ENCODE measurements around the gene MORN1. TPM values are rescaled to one million over a fixed set of nuclear protein-coding genes. Genes with fewer than 3 reads are reported as not detected.

Gene MORN1
- total and polyA plus RNA-seq, 9 of the 15 experiments (the other 6 are each of a cell fraction or from before 2014, with no cell fraction given): 0.24 to 9.3 (median 4.2) TPM

DNA sequence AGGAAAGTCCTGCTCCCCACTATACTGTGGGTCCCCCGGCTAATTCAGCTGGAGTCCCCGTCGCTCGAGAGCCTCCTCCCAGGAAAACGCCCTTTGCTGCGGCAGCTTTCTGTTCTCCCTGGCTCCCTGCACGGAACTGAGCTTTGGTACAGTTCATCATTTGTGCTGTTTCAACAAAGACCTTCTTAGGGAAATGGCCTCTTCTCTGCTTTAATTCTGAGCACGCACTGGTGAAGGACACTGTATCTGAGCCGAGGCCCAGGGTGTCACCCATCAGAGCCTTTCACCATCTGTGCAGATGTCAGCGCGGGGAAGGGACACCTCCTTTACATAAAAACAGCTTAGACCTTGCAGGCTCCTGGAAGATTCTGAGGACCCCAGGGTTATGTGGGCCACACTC lies 34.5 kb upstream of the MORN1 start:
- H4K20me1 ChIP-seq (replicated peaks; ENCODE audit: control insufficient read depth, insufficient read depth, low read length): no peaks in the 10 kb centered on the region
- no peak overlapping the region for H3K9ac ChIP-seq (ENCODE audit: insufficient read depth in 1 of 2, low read depth in 2 of 2, low read length in 2 of 2)
- no peaks in the 10 kb centered on the region for H3K9me1 ChIP-seq (ENCODE audit: control insufficient read depth, insufficient read depth, low read length)
- 0 out of 2 replicates have a peak, but pooled peaks cover 5% of the 10 kb centered on the region for H3K9me3 ChIP-seq (replicated peaks; ENCODE audit: control insufficient read depth, insufficient read depth, low read depth, low read length)
- H3K36me3 ChIP-seq (ENCODE audit: control insufficient read depth, insufficient read depth, low read length): no peaks in the 10 kb centered on the region
- ChIA-PET POLR2A (no interaction called here), CTCF (ENCODE audit: low intra/inter-chr PET ratio) (no interaction called here)
- ATAC-seq (peak; percentile 20), DNase-seq (ENCODE audit: extremely low read depth in 1 of 4, low spot score in 3 of 4) (no peak), FAIRE-seq (no peak)
- H3K79me2 ChIP-seq (ENCODE audit: control insufficient read depth, insufficient read depth, low read length): no peaks in the 10 kb centered on the region
- no TSS peak for BruUV-seq (replicated peaks)
- H3K27me3 ChIP-seq (ENCODE audit: control insufficient read depth in 2 of 2, insufficient read depth in 2 of 2, low read length in 2 of 2): peaks cover 30 to 60% of the 10 kb centered on the region in 2 experiments; a peak in 4 of 5 replicates
- no peak overlapping the region for H3K4me2 ChIP-seq (ENCODE audit: insufficient read depth, low read length)
- no peak overlapping the region for H2AFZ ChIP-seq (ENCODE audit: low read depth, low read length)
- TF ChIP-seq ESRRA (IDR thresholded peaks at IDR 0.05; ENCODE audit: borderline replicate concordance, low read depth) (no peak), ARNT (IDR thresholded peaks at IDR 0.05) (no peak), HEY1 (CRISPR knock-in tag; IDR thresholded peaks at IDR 0.05; ENCODE audit: borderline replicate concordance) (no peak), DIDO1 (tag; IDR thresholded peaks at IDR 0.05; ENCODE audit: low read depth) (no peak), ARID1B (IDR thresholded peaks at IDR 0.05) (no peak), FOXA3 (CRISPR knock-in tag; conservative IDR thresholded peaks at IDR 0.05 in 1 of 2, IDR thresholded peaks at IDR 0.05 in 1 of 2) (no peak)
- TF ChIP-seq, protein P1, sequence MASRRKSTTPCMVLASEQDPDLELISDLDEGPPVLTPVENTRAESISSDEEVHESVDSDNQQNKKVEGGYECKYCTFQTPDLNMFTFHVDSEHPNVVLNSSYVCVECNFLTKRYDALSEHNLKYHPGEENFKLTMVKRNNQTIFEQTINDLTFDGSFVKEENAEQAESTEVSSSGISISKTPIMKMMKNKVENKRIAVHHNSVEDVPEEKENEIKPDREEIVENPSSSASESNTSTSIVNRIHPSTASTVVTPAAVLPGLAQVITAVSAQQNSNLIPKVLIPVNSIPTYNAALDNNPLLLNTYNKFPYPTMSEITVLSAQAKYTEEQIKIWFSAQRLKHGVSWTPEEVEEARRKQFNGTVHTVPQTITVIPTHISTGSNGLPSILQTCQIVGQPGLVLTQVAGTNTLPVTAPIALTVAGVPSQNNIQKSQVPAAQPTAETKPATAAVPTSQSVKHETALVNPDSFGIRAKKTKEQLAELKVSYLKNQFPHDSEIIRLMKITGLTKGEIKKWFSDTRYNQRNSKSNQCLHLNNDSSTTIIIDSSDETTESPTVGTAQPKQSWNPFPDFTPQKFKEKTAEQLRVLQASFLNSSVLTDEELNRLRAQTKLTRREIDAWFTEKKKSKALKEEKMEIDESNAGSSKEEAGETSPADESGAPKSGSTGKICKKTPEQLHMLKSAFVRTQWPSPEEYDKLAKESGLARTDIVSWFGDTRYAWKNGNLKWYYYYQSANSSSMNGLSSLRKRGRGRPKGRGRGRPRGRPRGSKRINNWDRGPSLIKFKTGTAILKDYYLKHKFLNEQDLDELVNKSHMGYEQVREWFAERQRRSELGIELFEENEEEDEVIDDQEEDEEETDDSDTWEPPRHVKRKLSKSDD (conservative IDR thresholded peaks at IDR 0.05; ENCODE audit: low read length): no peak
- TF ChIP-seq, protein P2, sequence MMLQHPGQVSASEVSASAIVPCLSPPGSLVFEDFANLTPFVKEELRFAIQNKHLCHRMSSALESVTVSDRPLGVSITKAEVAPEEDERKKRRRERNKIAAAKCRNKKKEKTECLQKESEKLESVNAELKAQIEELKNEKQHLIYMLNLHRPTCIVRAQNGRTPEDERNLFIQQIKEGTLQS (IDR thresholded peaks at IDR 0.05): no peak
- TF ChIP-seq, protein P2 (CRISPR knock-in tag; conservative IDR thresholded peaks at IDR 0.05): no peak
- TF ChIP-seq, protein P3, sequence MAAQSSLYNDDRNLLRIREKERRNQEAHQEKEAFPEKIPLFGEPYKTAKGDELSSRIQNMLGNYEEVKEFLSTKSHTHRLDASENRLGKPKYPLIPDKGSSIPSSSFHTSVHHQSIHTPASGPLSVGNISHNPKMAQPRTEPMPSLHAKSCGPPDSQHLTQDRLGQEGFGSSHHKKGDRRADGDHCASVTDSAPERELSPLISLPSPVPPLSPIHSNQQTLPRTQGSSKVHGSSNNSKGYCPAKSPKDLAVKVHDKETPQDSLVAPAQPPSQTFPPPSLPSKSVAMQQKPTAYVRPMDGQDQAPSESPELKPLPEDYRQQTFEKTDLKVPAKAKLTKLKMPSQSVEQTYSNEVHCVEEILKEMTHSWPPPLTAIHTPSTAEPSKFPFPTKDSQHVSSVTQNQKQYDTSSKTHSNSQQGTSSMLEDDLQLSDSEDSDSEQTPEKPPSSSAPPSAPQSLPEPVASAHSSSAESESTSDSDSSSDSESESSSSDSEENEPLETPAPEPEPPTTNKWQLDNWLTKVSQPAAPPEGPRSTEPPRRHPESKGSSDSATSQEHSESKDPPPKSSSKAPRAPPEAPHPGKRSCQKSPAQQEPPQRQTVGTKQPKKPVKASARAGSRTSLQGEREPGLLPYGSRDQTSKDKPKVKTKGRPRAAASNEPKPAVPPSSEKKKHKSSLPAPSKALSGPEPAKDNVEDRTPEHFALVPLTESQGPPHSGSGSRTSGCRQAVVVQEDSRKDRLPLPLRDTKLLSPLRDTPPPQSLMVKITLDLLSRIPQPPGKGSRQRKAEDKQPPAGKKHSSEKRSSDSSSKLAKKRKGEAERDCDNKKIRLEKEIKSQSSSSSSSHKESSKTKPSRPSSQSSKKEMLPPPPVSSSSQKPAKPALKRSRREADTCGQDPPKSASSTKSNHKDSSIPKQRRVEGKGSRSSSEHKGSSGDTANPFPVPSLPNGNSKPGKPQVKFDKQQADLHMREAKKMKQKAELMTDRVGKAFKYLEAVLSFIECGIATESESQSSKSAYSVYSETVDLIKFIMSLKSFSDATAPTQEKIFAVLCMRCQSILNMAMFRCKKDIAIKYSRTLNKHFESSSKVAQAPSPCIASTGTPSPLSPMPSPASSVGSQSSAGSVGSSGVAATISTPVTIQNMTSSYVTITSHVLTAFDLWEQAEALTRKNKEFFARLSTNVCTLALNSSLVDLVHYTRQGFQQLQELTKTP (IDR thresholded peaks at IDR 0.05; ENCODE audit: low read depth in 1 of 2, partially characterized antibody in 2 of 2): no peak
- intact Hi-C loops (cut with micrococcal nuclease): no loop called here
- peaks cover 0 to 21% of the 10 kb centered on the region in 2 experiments; a peak in 2 of 5 replicates for H3K4me1 ChIP-seq (replicated peaks in 1 of 2; ENCODE audit: control insufficient read depth in 2 of 2, insufficient read depth in 2 of 2, low read length in 2 of 2)
- whole genome bisulfite sequencing (ENCODE audit: insufficient coverage, low coverage, missing lambda C conversion rate): under 1% methylated on average over 11 of the region's 11 CpGs
- in situ Hi-C loops (cut with MboI): no loop called here
- no peak overlapping the region for H3K4me3 ChIP-seq
- H3K27ac ChIP-seq (ENCODE audit: extremely low read depth, low read depth, low read length): no peak overlapping the region

Data from K562 (cell line).